HG02642 (cell line): ENCODE measurements around the gene REG4.

Experiments used
- ATAC-seq: cut with Tn5 transposase; IDR thresholded peaks from one replicate; pipeline ENCODE4 v1.9.1; 2021; ENCODE audit warnings: mild to moderate bottlenecking; ENCODE audit not compliant: unreplicated experiment, poor library complexity

Gene REG4

DNA sequence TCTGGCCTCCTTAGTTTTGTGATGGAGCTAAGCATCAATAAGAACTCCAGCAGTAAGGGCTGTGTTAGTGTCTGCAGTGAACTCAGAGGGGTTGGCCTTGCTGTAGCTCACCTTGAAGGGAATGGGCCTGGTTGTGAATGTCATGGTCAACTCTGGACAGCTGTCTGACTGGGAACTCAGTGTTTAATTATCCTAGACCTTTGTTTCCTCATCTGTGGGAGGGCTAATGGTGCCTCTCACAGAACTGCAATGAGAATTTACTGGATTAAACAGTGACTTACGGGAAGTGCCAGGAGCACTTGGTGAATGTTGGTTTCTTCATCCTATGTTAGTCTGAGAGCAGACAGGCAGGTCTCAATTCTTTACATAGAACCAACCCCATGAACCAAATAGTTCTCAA lies 66.2 kb downstream of the REG4 start:
- no peak for ATAC-seq

DNA sequence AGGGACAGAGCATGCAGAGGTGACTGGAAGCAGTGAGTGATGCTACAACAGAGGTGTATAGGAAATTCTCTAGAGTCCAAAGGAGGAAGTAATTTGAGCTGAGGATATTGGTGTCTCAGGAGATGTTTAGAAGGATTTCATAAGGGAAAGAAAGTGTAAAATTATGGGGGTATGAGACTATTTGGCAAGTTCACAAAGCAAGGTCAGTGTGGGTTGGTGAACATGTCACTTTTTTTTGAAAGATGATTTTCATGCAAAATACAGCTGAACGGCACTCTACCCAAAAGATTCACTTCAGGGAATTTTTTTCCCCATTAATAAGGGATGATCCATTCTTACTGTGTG lies 66.7 kb downstream of the REG4 start:
- no peak for ATAC-seq
